GM18517 (cell line): ENCODE measurements around the gene SMURF2.
"Not testable (repeated sequence)": the region's sequence is repeated elsewhere in the genome, so short reads cannot be mapped to it uniquely, and the experiment has no call there.

Experiments
- ATAC-seq: cut with Tn5 transposase; IDR thresholded peaks from one replicate; pipeline ENCODE4 v1.9.1; 2021; ENCODE audit warnings: mild to moderate bottlenecking, moderate library complexity; ENCODE audit not compliant: unreplicated experiment

SMURF2 gene

DNA sequence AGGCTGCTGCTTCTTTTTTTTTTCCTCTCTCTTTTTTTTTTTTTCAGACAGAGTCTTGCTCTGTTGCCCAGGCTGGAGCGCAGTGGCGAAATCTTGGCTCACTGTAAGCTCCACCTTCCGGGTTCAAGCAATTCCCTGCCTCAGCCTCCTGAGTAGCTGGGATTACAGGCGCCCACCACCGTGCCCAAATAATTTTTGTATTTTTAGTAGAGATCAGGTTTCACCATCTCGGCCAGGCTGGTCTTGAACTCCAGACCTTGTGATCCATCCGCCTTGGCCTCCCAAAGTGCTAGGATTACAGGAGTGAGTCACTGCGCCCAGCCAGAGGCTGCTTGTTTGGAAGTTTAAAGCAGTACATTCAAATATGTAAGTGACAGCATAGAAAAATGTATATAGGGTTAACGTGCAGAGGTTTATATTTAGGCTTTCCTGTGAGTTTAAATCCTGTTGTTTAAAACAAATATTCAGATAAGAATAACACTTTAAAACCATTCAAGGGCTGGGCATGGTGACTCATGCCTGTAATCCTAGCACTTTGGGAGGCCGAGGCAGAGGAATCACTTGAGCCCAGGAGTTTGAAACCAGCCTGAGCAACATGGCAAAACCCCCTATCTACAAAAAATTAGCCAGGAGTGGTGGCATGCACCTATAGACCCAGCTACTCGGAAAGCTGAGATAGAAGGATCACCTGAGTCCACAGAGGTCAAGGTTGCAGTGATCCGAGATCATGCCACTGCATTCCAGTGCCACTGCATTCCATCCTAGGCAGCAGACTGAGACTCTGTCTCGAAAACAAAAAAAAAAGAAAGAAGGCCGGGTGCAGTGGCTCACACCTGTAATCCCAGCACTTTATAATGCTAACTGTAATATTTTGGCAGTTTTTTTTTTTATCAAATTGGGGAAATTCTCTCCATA lies 6.0 kb upstream of the SMURF2 start:
- ATAC-seq = not testable (repeated sequence)

DNA sequence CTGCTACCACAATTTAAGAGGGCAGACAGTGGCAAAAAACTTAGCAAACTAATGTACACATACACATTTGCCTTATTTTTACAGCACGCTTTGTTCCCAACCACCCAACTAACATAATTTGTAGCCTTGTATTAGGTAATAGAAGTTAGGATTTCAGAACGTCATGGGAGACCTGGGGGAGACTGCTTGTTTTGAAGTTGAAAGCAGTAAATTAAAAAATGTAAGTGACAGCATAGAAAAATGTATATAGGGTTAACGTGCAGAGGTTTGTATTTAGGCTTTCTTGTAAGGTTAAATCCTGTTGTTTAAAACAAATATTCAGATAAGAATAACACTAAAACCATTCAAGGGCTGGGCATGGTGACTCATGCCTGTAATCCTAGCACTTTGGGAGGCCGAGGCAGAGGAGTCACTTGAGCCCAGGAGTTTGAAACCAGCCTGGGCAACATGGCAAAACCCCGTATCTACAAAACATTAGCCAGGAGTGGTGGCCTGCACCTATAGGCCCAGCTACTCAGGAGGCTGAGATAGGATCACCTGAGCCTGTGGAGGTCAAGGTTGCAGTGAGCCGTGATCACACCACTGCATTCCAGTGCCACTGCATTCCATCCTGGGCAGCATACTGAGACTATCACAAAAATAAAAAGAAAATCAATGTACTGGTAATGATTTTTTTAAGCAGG lies 2.3 kb upstream of the SMURF2 start:
- not testable (repeated sequence) for ATAC-seq

DNA sequence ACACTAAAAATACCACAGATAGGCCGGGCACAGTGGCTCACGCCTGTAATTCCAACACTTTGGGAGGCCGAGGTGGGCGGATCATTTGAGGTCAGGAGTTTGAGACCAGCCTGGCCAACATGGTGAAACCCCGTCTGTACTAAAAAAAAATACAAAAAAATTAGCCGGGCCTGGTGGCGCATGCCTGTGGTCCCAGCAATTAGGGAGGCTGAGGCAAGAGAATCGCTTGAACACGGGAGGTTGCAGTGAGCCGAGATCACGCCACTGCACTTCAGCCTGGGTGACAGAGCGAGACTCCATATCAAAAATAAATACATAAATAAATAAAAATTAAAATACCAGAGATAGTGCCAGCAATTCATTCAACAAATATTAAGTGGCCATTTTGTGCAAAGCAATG lies 1.7 kb upstream of the SMURF2 start:
- ATAC-seq = not testable (repeated sequence)

DNA sequence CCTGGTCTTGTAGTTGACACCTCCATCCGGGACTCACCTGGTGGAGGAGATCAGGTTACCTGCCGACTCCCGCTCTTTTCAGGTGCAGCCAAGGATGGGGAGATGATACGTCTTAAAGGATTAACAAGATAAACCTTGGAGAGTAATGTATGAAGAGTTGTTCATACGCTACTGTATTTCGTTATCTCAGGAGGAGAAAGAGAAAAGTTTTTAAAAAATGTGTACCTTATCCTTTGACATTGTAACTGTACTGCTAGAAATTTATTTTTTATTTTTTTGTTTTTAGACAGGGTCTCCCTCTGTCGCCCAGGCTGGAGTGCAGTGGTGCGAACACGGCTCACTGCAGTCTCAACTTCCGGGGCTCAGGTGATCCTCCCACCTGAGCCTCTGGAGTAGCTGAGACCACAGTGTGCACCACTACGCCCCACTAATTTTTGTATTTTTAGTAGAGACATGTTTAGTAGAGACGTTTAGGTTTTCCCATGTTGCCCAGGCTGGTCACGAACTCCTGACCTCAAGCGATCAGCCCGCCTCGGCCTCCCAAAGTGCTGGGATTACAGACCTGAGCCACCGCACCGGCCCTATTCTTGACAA lies 764 bp upstream of the SMURF2 start:
- no peak for ATAC-seq

DNA sequence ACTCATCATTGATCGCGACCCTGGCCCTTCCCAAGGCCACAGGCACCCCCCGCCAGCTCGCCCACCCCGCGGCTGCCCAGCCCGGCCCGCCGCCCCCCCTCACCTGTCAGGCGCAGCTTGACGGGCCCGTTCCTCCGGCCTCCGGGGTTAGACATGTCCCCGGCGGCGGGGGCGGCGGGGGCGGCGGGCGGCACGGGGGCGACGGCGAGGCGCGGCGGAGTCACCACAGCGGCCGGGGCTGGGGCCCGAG lies 456 bp downstream of the SMURF2 start:
- no peak for ATAC-seq

DNA sequence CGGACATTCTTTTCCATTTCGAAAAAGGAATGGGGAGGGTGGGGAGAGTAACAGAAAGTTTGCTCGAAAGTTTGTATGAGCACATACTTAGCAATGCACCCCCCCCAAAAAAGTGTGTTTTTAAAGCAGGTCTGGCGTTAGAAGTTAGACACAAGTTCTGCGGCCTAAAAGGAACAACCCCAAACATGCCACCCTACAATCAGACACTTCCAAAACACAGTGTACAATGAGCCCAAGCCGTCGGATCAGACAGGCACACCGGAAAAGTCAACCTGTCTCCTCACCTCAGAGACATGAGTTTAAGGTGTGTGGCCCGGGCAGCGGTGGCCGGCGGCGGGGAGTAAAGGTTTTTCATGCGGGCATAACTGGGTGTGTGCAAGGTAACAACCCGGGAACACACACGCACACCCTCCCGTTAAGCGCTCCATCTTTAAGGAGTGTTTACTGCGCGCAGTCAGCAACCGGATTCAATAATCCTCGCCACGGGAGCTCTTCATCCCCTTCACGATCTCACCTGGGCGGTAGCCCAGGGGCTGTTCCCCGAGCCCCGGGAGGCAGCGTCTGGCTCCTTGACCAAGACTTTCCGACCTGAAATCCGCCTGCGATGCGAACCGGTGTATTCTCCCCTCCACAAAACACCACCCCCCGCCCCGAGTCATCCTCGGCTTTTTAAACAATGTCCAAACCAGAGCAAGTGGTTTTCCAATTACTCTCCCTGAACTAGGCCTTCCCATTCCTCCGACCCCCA lies 955 bp downstream of the SMURF2 start:
- not testable (repeated sequence) for ATAC-seq

DNA sequence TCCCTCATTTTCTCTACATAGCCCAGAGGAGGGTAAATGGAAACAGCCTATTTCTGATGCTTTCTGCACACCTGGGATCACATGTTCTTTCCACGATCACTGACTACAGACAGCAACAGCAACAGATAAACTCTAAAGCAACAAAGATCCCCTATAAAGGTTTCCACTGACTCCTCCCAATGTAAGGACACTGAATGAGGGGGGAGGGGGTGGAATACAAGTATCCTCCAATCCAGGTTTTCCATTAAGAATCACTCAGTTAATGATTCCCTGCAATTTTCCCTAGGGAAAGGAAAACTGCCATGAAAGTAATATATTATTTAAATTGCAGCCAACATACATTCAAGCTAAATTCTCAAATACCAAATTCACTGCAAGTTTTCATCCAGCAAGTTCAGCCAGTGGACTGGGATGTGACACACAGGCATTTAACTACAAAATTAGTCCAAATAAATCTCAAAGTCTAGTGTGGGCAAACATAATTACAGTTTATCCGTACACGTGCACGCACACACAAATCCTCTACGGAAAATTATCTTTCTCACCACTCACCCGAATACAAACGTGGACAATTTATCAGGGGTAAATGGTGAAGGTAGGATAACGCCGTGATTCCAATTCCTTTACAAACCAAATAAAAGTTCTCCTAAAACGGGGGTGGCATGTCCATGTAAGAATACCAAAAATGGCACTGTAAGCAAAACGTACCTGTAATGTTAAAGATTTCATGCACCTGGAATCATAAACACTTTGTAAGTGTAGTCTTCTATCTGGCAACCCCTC lies 1.7 kb downstream of the SMURF2 start:
- not testable (repeated sequence) for ATAC-seq

DNA sequence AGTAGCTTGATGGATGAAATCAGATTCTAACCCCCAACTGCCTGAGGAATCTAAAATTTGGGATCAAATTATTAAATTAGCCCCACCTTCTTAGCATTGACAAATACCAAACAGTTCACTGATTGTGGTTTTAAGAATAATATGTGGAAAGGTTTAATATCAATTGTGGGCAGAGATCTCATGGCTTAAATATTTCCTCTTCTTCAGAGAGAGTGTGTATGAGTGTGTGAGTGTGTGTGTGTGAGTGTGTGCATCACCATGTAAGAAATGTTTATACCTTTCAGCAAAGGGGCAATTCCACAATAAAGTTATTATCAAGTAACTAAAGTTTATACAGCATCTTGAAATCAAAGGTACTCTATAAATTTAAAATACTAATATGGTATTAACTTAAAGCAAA lies 3.2 kb downstream of the SMURF2 start:
- no peak for ATAC-seq

DNA sequence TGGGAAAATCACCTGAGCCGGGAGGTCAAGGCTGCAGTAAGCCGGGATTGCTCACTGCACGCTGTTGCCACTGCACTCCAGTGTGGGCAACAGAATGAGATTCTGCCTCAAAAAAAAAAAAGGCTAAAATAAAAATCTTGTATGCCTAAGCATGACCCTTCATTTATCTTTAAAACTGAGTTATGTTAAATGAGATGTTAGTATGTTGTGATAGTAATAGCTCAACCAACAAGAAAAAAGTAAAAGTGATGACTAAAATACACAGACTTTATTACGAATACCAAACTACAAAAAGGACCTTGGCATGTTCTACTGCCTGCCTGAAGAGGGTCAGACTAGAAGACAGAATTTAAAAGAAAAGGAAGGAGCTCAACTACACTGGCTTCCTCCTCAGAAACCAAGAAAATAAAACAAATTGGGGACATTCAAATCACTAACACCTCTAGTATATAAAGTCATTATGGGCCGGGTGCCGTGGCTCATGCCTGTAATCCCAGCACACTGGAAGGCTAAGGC lies 4.4 kb downstream of the SMURF2 start:
- no peak for ATAC-seq

DNA sequence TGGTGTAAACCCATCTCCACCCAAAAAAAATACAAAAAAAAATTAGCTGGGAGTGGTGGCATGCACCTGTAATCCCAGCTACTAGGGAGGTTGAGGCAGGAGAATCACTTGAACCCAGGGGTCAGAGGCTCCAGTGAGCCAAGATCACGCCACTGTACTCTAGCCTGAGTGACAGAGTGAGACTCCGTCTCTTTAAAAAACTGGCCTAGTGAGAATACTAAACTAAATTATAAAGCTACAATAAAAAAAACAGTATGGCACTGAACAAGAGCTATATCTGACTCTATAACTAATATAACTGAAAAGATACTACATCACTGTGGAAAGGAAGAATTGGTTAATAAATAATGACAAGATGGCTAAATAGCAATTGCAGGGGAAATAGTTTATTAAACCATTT lies 6.4 kb downstream of the SMURF2 start:
- no peak for ATAC-seq

DNA sequence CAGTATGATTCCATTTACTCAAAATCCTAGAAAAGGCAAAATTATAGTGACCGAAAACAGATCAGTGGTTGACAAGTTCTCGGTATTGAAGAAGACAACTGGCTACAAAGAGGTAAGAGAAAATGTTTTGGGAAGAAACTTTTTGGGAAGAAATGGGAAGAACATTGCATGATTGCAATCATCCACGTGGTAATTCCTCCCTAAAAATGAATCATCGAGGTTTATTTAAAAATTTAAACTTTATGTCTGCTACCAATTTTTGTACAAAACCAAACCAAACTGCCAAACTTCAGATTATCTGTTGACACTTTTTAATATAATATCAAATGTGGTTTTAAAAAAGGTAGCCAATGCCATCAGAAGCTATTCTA lies 8.1 kb downstream of the SMURF2 start:
- no peak for ATAC-seq

DNA sequence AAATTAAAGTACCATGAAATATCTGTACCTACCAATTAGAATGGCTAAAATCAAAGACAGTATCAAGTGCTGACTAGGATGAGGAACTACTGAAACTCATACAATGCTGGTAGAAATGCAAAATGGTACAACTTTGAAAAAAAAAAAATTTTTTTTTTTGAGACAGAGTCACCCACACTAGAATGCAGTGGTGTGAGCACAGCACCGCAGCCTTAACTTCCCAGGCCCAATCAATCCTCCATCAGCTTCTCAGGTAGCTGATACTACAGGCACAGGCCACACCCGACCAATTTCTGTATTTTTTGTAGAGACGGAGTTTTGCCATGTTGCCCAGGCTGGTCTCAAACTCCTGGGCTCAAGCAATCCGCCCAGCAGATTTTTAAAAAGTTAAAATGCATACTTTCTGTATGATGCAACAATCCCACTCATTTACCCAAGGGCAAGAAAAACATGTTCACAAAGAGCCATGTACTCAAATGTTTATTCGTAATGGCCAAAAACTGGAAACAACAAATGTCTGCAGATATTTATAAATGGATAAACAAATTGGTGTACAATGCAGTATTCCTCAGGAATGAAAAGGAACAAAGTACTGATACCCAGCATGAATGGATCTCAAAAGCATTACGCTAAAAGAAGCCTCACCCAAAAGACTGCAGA lies 8.7 kb downstream of the SMURF2 start:
- ATAC-seq = no peak

DNA sequence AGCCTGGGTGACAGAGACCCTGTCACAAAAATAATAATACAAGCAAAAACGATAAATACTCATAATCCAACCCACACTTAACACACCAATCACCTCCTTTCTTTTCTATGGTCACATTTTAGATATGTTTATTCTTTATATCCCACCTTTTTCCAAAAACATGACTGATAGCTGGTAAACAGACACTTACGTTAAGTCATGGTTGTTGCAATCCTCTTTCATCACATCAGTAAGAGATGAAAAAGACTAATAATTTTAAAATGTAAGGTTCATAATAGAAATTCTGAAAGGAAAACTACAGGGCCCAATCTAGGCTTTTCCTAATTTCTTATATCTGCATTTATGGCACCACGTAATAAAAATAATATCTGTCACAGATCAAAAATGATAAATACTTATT lies 10.2 kb downstream of the SMURF2 start:
- no peak for ATAC-seq

DNA sequence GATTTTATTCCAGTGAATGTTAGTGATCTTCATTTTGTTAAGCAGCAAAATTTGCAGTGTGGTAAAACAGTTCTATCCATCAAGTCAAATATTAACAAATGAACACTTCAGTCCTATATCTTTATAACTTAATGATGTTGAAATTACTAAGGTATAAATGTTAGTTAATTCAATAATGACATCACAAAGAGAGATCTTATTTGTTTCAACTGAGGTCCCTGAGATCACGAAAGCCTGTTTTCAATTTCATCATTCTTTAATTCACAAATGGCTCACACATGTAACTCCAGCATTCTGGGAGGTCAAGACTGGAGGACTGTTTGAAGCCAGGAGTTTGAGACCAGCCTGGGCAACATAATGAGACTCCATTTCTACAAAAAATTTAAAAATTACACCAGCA lies 13.9 kb downstream of the SMURF2 start:
- no peak for ATAC-seq

DNA sequence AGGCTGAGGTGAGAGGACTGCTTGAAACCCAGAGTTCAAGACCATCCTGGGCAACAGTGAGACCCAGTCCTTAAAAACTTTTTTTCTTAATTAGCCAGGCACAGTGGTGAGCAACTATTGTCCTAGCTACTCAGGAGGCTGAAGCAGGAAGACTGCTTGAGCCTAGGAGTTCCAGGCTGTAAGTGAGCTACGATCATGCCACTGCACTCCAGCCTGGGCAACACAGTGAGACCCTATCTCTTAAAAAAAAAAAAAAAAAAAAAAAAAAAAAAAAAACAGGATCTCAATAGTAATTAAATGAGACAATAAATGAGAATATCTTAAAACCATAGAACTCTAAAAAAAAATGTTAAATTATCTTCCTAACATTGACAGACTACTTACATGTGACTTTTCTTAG lies 14.3 kb downstream of the SMURF2 start:
- no peak for ATAC-seq

DNA sequence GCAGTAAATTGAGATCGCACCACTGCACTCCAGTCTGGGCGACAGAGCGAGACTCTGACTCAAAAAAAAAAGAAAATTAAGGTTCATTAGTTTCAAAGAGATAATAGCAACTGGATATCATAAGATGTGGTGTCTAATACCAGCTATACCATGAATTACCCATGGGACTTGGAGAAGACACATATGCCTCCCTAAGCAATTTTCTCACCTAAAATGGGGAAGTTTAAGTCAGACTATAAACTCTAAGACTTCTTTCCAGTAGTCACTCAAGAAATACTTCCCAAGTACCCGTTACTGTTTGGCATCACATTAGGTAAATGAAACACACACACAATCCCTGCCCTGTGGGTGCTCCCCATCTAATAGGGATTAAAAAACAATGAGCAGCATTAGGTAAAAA lies 22.6 kb downstream of the SMURF2 start:
- ATAC-seq = no peak

DNA sequence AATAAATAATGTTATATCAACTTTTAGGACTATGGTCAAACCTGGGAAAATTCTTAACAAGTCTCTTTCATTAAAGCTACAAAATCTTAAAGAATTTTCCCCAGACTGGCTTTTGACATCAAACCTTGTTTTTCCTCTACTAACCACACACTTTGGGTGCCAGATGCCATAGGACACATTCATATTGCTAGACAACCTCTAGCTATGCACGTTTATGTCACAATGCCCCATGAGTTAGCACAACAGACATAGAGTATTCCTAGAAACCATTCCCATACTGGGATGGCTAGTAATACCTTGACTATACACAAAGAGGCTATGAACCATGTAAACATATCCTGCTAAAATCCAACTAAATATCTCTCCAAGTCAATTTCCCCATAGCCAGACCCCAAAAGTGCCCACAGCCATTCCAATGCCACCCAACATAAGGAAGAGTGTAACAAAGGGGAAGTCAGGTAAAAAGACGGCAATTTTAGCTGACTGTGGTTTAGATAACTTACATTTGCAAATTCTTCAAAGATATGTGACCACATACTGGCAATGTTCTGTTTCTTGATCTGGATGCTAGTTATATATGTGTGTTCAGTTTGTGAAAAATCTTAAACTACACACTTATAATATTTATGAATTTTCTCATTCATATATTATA lies 23.4 kb downstream of the SMURF2 start:
- ATAC-seq = no peak

DNA sequence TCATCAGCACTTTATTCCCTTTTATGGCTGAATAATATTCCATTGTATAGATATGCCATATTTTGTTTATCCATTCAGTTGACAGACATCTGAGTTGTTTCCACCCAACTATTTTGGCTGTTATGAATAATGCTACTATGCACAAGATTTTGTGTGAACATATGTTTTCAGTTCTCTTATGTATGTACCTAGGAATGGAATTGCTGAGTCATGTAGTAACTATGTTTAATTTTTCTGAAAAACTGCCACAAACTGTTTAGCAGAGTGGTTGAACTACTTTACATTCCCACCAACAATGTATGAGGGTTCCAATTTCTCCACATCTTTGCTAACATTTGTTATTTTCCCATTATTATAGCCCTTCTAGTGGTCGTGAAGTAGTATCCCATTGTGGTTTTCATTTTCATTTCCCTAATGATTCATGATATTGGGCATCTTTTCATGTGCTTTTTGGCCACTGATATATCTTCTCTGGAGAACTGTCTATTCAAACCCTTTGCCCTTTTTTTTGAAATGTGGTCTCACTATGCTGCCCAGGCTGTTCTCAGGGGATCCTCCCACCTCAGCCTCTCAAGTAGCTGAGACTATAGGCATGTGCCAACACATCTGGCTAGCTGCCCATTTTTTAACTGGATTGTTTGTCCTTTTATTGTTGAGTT lies 26.3 kb downstream of the SMURF2 start:
- ATAC-seq = peak; percentile 75

DNA sequence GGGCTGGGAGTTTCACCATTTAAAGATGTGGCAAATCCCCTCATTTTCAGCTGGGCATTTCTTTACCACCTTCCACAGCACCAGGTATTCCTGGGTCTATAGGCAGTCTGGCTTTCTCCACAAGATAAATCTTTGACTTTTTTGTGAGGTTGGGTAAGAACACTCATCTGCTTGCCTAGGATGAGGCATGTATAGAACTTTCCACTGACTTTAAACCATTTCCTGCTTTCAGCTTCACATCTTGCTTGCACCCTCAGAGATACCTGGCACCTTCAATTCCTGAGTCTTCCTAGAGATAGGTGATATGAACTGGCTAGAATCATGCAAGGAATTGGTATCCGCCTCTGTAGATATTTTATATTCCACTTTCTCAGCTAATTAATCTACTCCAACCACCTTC lies 27.9 kb downstream of the SMURF2 start:
- no peak for ATAC-seq
